CD4-positive, alpha-beta T cell (primary cell): Measurements from ENCODE around the gene GTPBP1. TPM values are rescaled to one million over a fixed set of nuclear protein-coding genes. Genes with fewer than 3 reads are reported as not detected.
A peak's percentile ranks its signal among the peaks of the same experiment; 100 is the strongest.

Experiments
- ATAC-seq: fragments of 200-7000 bp; cut with Tn5 transposase; one replicate; pipeline ENCODE4 v1.10.0; 2022; ENCODE audit warnings: mild to moderate bottlenecking; ENCODE audit not compliant: poor library complexity
- CTCF ChIA-PET: fragments of 350-600 bp; sonication (Branson Sonifier 250); formaldehyde crosslinking; loops from one replicate; lab custom pipeline; 2021; ENCODE audit warnings: antibody characterized with exemption, inconsistent platforms; lab: Charles Lee
- POLR2A ChIA-PET: fragments of 350-600 bp; sonication (Branson Sonifier 250); formaldehyde crosslinking; loops from one replicate; lab custom pipeline; 2021; ENCODE audit warnings: antibody characterized with exemption, inconsistent platforms; lab: Charles Lee
- DNase-seq, 14 experiments: peaks; one replicate each; pipeline ENCODE4 v3.0.0-alpha.2; 2013 to 2020; ENCODE audit warnings: mixed read lengths in 2 of 14
- H3K27ac ChIP-seq, 2 donors: one replicate each; pipeline versions ENCODE4 v1.5.1 to v1.7.0; 2013; ENCODE audit warnings: low read length in 2 of 2, low read depth in 1 of 2, mild to moderate bottlenecking in 1 of 2
- H3K27me3 ChIP-seq, 2 experiments: 1 replicate in 1 of 2; 2 replicates in 1 of 2; pipeline versions ENCODE4 v1.6.1 to v1.7.0; 2013; ENCODE audit warnings: low read length in 2 of 2, control low read depth in 1 of 2, mild to moderate bottlenecking in 1 of 2, moderate library complexity in 1 of 2; ENCODE audit not compliant: insufficient read depth in 2 of 2, control insufficient read depth in 1 of 2
- H3K36me3 ChIP-seq: one replicate; pipeline ENCODE4 v1.6.1; 2013; ENCODE audit warnings: low read length, control low read depth; ENCODE audit not compliant: insufficient read depth
- H3K4me1 ChIP-seq: one replicate; pipeline ENCODE4 v1.6.1; 2013; ENCODE audit warnings: low read length, control low read depth; ENCODE audit not compliant: insufficient read depth
- H3K4me3 ChIP-seq: one replicate; pipeline ENCODE4 v1.5.1; 2013; ENCODE audit warnings: mild to moderate bottlenecking, low read length, moderate library complexity
- H3K9me3 ChIP-seq, 2 experiments: 1 replicate in 1 of 2; 2 replicates in 1 of 2; pipeline versions ENCODE4 v1.6.1 to v1.7.0; 2013; ENCODE audit warnings: low read length in 2 of 2, mild to moderate bottlenecking in 2 of 2, control low read depth in 1 of 2, moderate library complexity in 1 of 2; ENCODE audit not compliant: control insufficient read depth in 1 of 2, insufficient read depth in 1 of 2
- H3K27ac Mint-ChIP-seq: one replicate; pipeline ENCODE4 v1.8.0; 2020; ENCODE audit warnings: mixed read lengths
- H3K27me3 Mint-ChIP-seq: one replicate; pipeline ENCODE4 v1.8.0; 2021; ENCODE audit warnings: mixed read lengths
- H3K36me3 Mint-ChIP-seq: one replicate; pipeline ENCODE4 v1.8.0; 2021; ENCODE audit warnings: low read depth, mixed read lengths
- H3K4me1 Mint-ChIP-seq: one replicate; pipeline ENCODE4 v1.8.0; 2021; ENCODE audit warnings: low read depth, mixed read lengths
- H3K4me3 Mint-ChIP-seq: one replicate; pipeline ENCODE4 v1.8.0; 2020; ENCODE audit warnings: mild to moderate bottlenecking, mixed read lengths
- H3K9me3 Mint-ChIP-seq: one replicate; pipeline ENCODE4 v1.8.0; 2020; ENCODE audit warnings: mixed read lengths
- CTCF ChIP-seq: fragments of 200-600 bp; IDR thresholded peaks from one replicate; pipeline ENCODE4 v1.8.0; 2022; ENCODE audit warnings: antibody characterized with exemption, mild to moderate bottlenecking
- intact Hi-C, 2 experiments: fragments of 100-400 bp; cut with DNase I in 1 of 2; cut with micrococcal nuclease in 1 of 2; formaldehyde crosslinking; loops; one replicate each; pipeline versions ENCODE4 v1.15.1 to v1.9.0; 2023 to 2025; cut with DNase I, micrococcal nuclease
- total RNA-seq, 174 experiments: library from RNA in 2 of 174; stranded (reverse) in 2 of 174; gene quantifications; one replicate each; pipeline ENCODE4 v1.2.3 and lab custom pipeline; 2021 to 2026

GTPBP1 gene
- total RNA-seq, 2 experiments from 2014 or later = 263 to 272 TPM

- Histone ChIP-seq H3K27ac (peak overlapping the region; percentile 67 to 81), H3K4me1 (peaks cover 81% of the 10 kb centered on the region), H3K9me3 (no peaks in the 10 kb centered on the region), H3K27me3 (no peaks in the 10 kb centered on the region), H3K36me3 (peaks cover 90% of the 10 kb centered on the region), H3K4me3 (no peak overlapping the region)
- no peaks in the 10 kb centered on the region for H3K27me3 Mint-ChIP-seq
- intact Hi-C loops = loop anchor here in 1 of 2 experiments (5.0 kb wide), 1 partner anchor 92 kb away; the partner anchor contains the start of gene NPTXR
- ChIA-PET POLR2A (interaction anchor here (0.9 to 25.2 kb wide), 8 partner anchors 8 to 93 kb away, joined by 3 to 752 read pairs (median 30); partner anchors contain the start of genes GTPBP1 and NPTXR), CTCF (interaction anchor here (1.1 kb wide), 1 partner anchor 25 kb away, joined by 4 read pairs; no protein-coding TSS in a partner anchor)
- DNase-seq = no peak
- peak overlapping the region; percentile 58 for H3K4me3 Mint-ChIP-seq
- no peak for TF ChIP-seq CTCF
- no peak for ATAC-seq
- H3K27ac Mint-ChIP-seq = peak overlapping the region; percentile 99
- no peaks in the 10 kb centered on the region for H3K9me3 Mint-ChIP-seq
- H3K36me3 Mint-ChIP-seq = peaks cover 98% of the 10 kb centered on the region
- H3K4me1 Mint-ChIP-seq = peaks cover 65% of the 10 kb centered on the region
Observed at GRCh38 chr22:38750104-38750503, 44.4 kb downstream of the GTPBP1 start.

- no peaks in the 10 kb centered on the region for H3K9me3 ChIP-seq
- TF ChIP-seq CTCF = no peak
- H3K4me3 ChIP-seq = peak overlapping the region; percentile 98
- intact Hi-C loops = loop anchor here (1.0 to 5.0 kb wide), 2 partner anchors 45 to 92 kb away; partner anchors contain the start of genes GTPBP1 (in 1 of the 2) and NPTXR (in 1 of the 2)
- Mint-ChIP-seq H3K36me3 (peaks cover 95% of the 10 kb centered on the region), H3K4me1 (peaks cover 66% of the 10 kb centered on the region), H3K27ac (peak overlapping the region; percentile 99), H3K27me3 (no peaks in the 10 kb centered on the region), H3K9me3 (no peaks in the 10 kb centered on the region), H3K4me3 (peak overlapping the region; percentile 99)
- peaks cover 84% of the 10 kb centered on the region for H3K36me3 ChIP-seq
- DNase-seq (no peak), ATAC-seq (no peak)
- H3K27me3 ChIP-seq = no peaks in the 10 kb centered on the region
- peaks cover 78% of the 10 kb centered on the region for H3K4me1 ChIP-seq
- POLR2A ChIA-PET = interaction anchor here (0.9 to 25.2 kb wide), 12 partner anchors 8 to 252 kb away, joined by 3 to 752 read pairs (median 5); partner anchors contain the start of genes CBX6, CBY1, FAM227A and GTPBP1
- peak overlapping the region; percentile 67 to 81 for H3K27ac ChIP-seq
- CTCF ChIA-PET = interaction anchor here (1.1 to 2.0 kb wide), 3 partner anchors 15 to 26 kb away, joined by 4 to 12 read pairs (median 7); no protein-coding TSS in a partner anchor
Observed at GRCh38 chr22:38750638-38751037, 44.9 kb downstream of the GTPBP1 start.

- H3K4me3 Mint-ChIP-seq = peak overlapping the region; percentile 99
- peaks cover 80% of the 10 kb centered on the region for H3K36me3 ChIP-seq
- peak overlapping the region; percentile 67 to 81 for H3K27ac ChIP-seq
- peaks cover 74% of the 10 kb centered on the region for H3K4me1 ChIP-seq
- H3K9me3 Mint-ChIP-seq = no peaks in the 10 kb centered on the region
- TF ChIP-seq CTCF = no peak
- H3K27me3 Mint-ChIP-seq = no peaks in the 10 kb centered on the region
- intact Hi-C loops = loop anchor here (1.0 to 5.0 kb wide), 2 partner anchors 46 to 91 kb away; partner anchors contain the start of genes GTPBP1 (in 1 of the 2) and NPTXR (in 1 of the 2)
- ChIA-PET POLR2A (interaction anchor here (0.8 to 25.2 kb wide), 15 partner anchors 15 to 569 kb away, joined by 3 to 752 read pairs (median 4); partner anchors contain the start of genes CBX6, CBY1, FAM227A and GTPBP1), CTCF (interaction anchor here (1.1 to 2.0 kb wide), 3 partner anchors 15 to 26 kb away, joined by 4 to 12 read pairs (median 7); no protein-coding TSS in a partner anchor)
- no peaks in the 10 kb centered on the region for H3K27me3 ChIP-seq
- no peaks in the 10 kb centered on the region for H3K9me3 ChIP-seq
- peak overlapping the region; percentile 99 for H3K27ac Mint-ChIP-seq
- peaks cover 62% of the 10 kb centered on the region for H3K4me1 Mint-ChIP-seq
- no peak for ATAC-seq
- peaks cover 91% of the 10 kb centered on the region for H3K36me3 Mint-ChIP-seq
- DNase-seq = no peak
- H3K4me3 ChIP-seq = peak overlapping the region; percentile 98
Observed at GRCh38 chr22:38751066-38751421, 45.3 kb downstream of the GTPBP1 start.
